GM21390 (cell line): Measurements from ENCODE around the gene SEMA4D.

Experiments used
- ATAC-seq: cut with Tn5 transposase; IDR thresholded peaks from one replicate; pipeline ENCODE4 v1.9.1; 2021; ENCODE audit not compliant: unreplicated experiment

Gene SEMA4D

GRCh38 chr9:89502671-89503070 lies 4.8 kb upstream of the SEMA4D start:
- ATAC-seq = no peak

GRCh38 chr9:89502038-89502601 lies 4.2 kb upstream of the SEMA4D start:
- ATAC-seq = no peak

- ATAC-seq = no peak
These were observed 3.5 kb upstream of the SEMA4D start for GRCh38 chr9:89501311-89501898.

- ATAC-seq = no peak
These were observed 2.1 kb upstream of the SEMA4D start for GRCh38 chr9:89500008-89500407.

- peak; percentile 42 for ATAC-seq
These were observed 1.1 kb upstream of the SEMA4D start for GRCh38 chr9:89498852-89499480.

GRCh38 chr9:89497257-89497963 lies 503 bp downstream of the SEMA4D start:
- ATAC-seq = peak; percentile 46

GRCh38 chr9:89496645-89497256 lies 1.2 kb downstream of the SEMA4D start:
- ATAC-seq = no peak

GRCh38 chr9:89495824-89496560 lies 1.9 kb downstream of the SEMA4D start:
- ATAC-seq = no peak

- ATAC-seq = no peak
These were observed 3.7 kb downstream of the SEMA4D start for GRCh38 chr9:89494199-89494598.

GRCh38 chr9:89493671-89494070 lies 4.2 kb downstream of the SEMA4D start:
- ATAC-seq = no peak

- ATAC-seq = no peak
These were observed 4.7 kb downstream of the SEMA4D start for GRCh38 chr9:89493181-89493580.

- ATAC-seq = no peak
These were observed 5.3 kb downstream of the SEMA4D start for GRCh38 chr9:89492586-89492985.

GRCh38 chr9:89491694-89492093 lies 6.2 kb downstream of the SEMA4D start:
- no peak for ATAC-seq

- no peak for ATAC-seq
These were observed 8.1 kb downstream of the SEMA4D start for GRCh38 chr9:89489548-89490530.

GRCh38 chr9:89488936-89489335 lies 9.0 kb downstream of the SEMA4D start:
- no peak for ATAC-seq

- ATAC-seq = no peak
These were observed 9.8 kb downstream of the SEMA4D start for GRCh38 chr9:89488131-89488530.

GRCh38 chr9:89486681-89487080 lies 11.2 kb downstream of the SEMA4D start:
- ATAC-seq = no peak

- peak; percentile 42 for ATAC-seq
These were observed 13.2 kb downstream of the SEMA4D start for GRCh38 chr9:89484475-89485404.
